M059J (cell line): Measurements from ENCODE around the gene CSF1. TPM values are rescaled to one million over a fixed set of nuclear protein-coding genes. Genes with fewer than 3 reads are reported as not detected.

Experiments used
- DNase-seq: peaks from one replicate; pipeline ENCODE4 v3.0.0-alpha.2; 2012; ENCODE audit warnings: low read depth
- total RNA-seq: library from RNA; depleted of rRNA; stranded (reverse); fragments of >200 nt; shearing (Covaris generic); gene quantifications from 2 replicates; pipeline ENCODE4 v1.2.3, GENCODE V29; 2014; rRNA removed

Gene CSF1
- total RNA-seq, 1 experiment from 2014 or later = 118 TPM

DNA sequence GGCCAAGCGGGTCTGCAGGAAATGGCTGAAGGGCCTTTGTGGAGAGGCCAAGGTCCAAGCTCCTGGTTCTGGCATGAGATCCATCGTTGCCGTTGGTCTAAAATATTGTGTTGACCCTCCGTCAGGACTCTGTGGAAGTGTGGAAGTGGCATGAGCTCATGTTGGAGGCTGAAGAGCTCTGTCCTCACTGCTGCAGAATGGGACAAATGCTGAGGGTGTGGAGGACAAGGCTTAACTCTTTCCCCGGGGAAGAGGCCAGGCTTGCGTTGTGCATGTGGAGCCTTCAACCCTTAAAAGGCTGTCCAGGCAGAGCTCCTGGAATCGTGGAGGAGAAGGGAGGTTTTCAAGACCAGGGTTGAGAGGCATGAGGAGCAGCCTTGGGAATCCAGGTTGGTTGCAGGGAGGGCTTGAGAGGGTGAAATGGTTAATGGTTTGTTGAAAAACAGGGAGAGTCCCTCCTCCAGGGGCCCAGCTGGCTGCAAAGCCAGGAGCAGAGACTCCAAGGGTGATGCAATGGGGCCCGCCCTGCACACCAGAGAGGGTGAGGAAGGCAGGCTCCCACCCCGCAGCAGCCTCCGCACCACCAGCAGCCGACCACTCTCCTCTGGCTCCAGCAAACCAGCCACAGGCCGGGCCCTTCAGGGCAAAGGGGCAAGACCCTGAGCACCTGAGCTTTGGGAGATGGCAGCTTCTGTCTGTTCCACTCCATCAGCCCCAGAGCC is 67.2 kb downstream of the CSF1 start:
- no peak for DNase-seq

DNA sequence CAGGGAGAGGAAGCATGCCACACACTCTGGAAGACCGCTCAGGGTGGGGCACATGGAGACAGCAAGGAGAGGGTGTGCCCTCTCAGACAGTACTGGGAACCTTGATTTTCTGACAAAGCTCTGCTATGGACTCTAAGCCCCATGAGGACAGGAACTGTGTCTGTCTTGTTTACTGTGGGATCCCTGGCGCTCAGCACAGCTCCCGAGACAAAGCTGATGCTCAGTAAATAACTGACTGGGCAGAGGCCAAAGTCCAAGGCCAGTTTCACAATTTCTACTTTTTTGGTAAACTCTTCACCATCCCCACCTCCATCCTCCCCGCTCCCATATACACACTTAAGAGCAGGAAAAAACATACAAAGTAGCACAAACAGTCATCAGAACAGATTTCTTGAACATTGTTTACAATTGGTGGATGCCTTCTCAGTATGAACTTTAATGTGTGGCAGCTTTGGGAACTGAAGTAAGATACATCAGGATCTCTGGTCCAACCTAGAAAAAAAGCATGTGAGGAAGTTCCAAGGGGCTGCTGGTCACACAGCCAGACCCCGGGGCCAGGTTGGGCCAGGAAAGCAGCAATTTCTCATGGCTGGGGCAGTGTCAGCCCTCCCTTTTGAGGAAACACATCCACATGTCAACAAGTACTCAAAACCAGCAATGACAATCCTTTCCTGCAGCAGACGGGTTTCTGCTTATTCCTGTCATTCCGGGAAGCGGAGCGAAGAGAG is 68.3 kb downstream of the CSF1 start:
- no peak for DNase-seq

GRCh38 chr1:109979489-109980091 is 68.9 kb downstream of the CSF1 start:
- peak; percentile 90 for DNase-seq

Other genes starting within 250 kb of the CSF1 start
- gene GSTM2, start 242.8 kb upstream of the CSF1 start, total RNA-seq = 10.7 and 17.4 TPM in 2 replicates
- gene GSTM1, start 223.0 kb upstream of the CSF1 start, total RNA-seq = not detected in 2 replicates
- gene GSTM5, start 198.6 kb upstream of the CSF1 start, total RNA-seq = not detected in 2 replicates
- 159 and 216 TPM in 2 replicates for gene GSTM3, start 169.8 kb upstream of the CSF1 start, total RNA-seq
- gene EPS8L3, start 146.9 kb upstream of the CSF1 start, total RNA-seq = not detected in 2 replicates
- gene AHCYL1, start 73.9 kb downstream of the CSF1 start, total RNA-seq = 40.6 and 64.3 TPM in 2 replicates
- gene STRIP1, start 123.8 kb downstream of the CSF1 start, total RNA-seq = 28.6 and 30.3 TPM in 2 replicates
- gene ALX3, start 159.8 kb downstream of the CSF1 start, total RNA-seq = not detected in 2 replicates
- gene UBL4B, start 201.6 kb downstream of the CSF1 start, total RNA-seq = not detected in 2 replicates
- gene SLC6A17, start 239.6 kb downstream of the CSF1 start, total RNA-seq = 0.12 and 0.59 TPM in 2 replicates